H1 (cell line): ENCODE measurements around the gene GDPD3. TPM values are rescaled to one million over a fixed set of nuclear protein-coding genes. Genes with fewer than 3 reads are reported as not detected.

Experiments used
- CTCF ChIA-PET: fragments of 300-600 bp; sonication (Branson Sonifier 250); formaldehyde crosslinking; loops from one replicate; lab custom pipeline; 2021; ENCODE audit not compliant: partially characterized antibody; lab: Charles Lee
- POLR2A ChIA-PET: fragments of 300-600 bp; sonication (Branson Sonifier 250); formaldehyde crosslinking; loops from one replicate; lab custom pipeline; 2021; ENCODE audit warnings: inconsistent platforms; ENCODE audit not compliant: partially characterized antibody; lab: Charles Lee
- DNase-seq, 2 experiments: peaks; one replicate each; pipeline versions ENCODE4 v3.0.0 to v3.0.0-alpha.2; 2010 to 2022; ENCODE audit warnings: low spot score in 2 of 2, low read depth in 1 of 2, mixed read lengths in 1 of 2
- FAIRE-seq: peaks from 2 replicates; lab custom pipeline; 2011; peaks lifted over from hg19 to GRCh38; lab: Jason Lieb, UNC
- H2AFZ ChIP-seq: 2 replicates; pipeline ENCODE4 v1.8.1; 2012; ENCODE audit warnings: low read length, inconsistent platforms
- H2AK5ac ChIP-seq: 2 replicates; pipeline ENCODE4 v1.6.1; 2013; ENCODE audit warnings: low read depth, low read length
- H2BK120ac ChIP-seq: replicated peaks from 2 replicates; pipeline ENCODE3; 2013; ENCODE audit warnings: low read depth, low read length, inconsistent platforms
- H2BK12ac ChIP-seq: 2 replicates; pipeline ENCODE4 v1.6.1; 2013; ENCODE audit warnings: low read depth, low read length
- H2BK15ac ChIP-seq: 2 replicates; pipeline ENCODE4 v1.6.1; 2013; ENCODE audit warnings: low read length
- H2BK20ac ChIP-seq: 2 replicates; pipeline ENCODE4 v1.6.1; 2013; ENCODE audit warnings: low read length
- H2BK5ac ChIP-seq: 2 replicates; pipeline ENCODE4 v1.6.1; 2013; ENCODE audit warnings: low read depth, low read length
- H3K14ac ChIP-seq: 2 replicates; pipeline ENCODE4 v1.6.1; 2013; ENCODE audit warnings: inconsistent platforms; ENCODE audit not compliant: insufficient read length
- H3K18ac ChIP-seq: 2 replicates; pipeline ENCODE4 v1.6.1; 2013; ENCODE audit warnings: low read length; ENCODE audit errors: extremely low read depth
- H3K23ac ChIP-seq: 2 replicates; pipeline ENCODE4 v1.6.1; 2013; ENCODE audit warnings: inconsistent platforms; ENCODE audit not compliant: insufficient read length
- H3K23me2 ChIP-seq: 2 replicates; pipeline ENCODE4 v1.6.1; 2013; ENCODE audit warnings: low read depth, low read length
- H3K27ac ChIP-seq: 2 replicates; pipeline ENCODE4 v1.6.1; 2011; ENCODE audit warnings: low read depth, low read length, inconsistent platforms
- H3K27me3 ChIP-seq, 4 experiments: replicated peaks in 1 of 4; 1 replicate in 1 of 4; 2 replicates in 3 of 4; pipeline versions ENCODE4 v1.6.1 to v1.8.1; 2011 to 2013; ENCODE audit warnings: low read length in 3 of 4, mild to moderate bottlenecking in 3 of 4, inconsistent platforms in 2 of 4, mixed read lengths in 2 of 4, moderate library complexity in 1 of 4; ENCODE audit not compliant: control insufficient read depth in 3 of 4, insufficient read depth in 3 of 4; ENCODE audit errors: extremely low read depth in 1 of 4
- H3K36me3 ChIP-seq, 4 experiments: 2 replicates each; pipeline versions ENCODE4 v1.6.1 to v1.8.1; 2011 to 2013; ENCODE audit warnings: mild to moderate bottlenecking in 4 of 4, low read length in 3 of 4, moderate library complexity in 2 of 4, control low read depth in 1 of 4, inconsistent platforms in 1 of 4; ENCODE audit not compliant: insufficient read depth in 4 of 4, control insufficient read depth in 2 of 4
- H3K4ac ChIP-seq: replicated peaks from 2 replicates; pipeline ENCODE3; 2013; ENCODE audit warnings: low read length, low read depth, mixed read lengths, inconsistent platforms; ENCODE audit not compliant: insufficient read length
- H3K4me1 ChIP-seq, 4 experiments: replicated peaks in 1 of 4; 1 replicate in 1 of 4; 2 replicates in 3 of 4; pipeline versions ENCODE4 v1.6.1 to v1.8.1; 2011 to 2013; ENCODE audit warnings: low read length in 3 of 4, inconsistent platforms in 2 of 4, mixed read lengths in 1 of 4; ENCODE audit not compliant: insufficient read depth in 4 of 4, control insufficient read depth in 3 of 4
- H3K4me2 ChIP-seq, 2 experiments: 2 replicates each; pipeline versions ENCODE4 v1.6.1 to v1.8.1; 2011 to 2013; ENCODE audit warnings: low read depth in 2 of 2, low read length in 2 of 2, control low read depth in 1 of 2, inconsistent platforms in 1 of 2, mild to moderate bottlenecking in 1 of 2; ENCODE audit not compliant: insufficient read depth in 1 of 2
- H3K4me3 ChIP-seq, 4 experiments: fragments of 200-600, 300-600 bp in 1 of 4; sonication (generic), shearing (Covaris generic), sonication (Bioruptor Twin) in 1 of 4; 2 replicates each; pipeline versions ENCODE4 v1.5.1 to v1.8.1; 2011 to 2016; ENCODE audit warnings: low read length in 4 of 4, low read depth in 3 of 4, control low read depth in 2 of 4, inconsistent platforms in 2 of 4, mild to moderate bottlenecking in 2 of 4, mixed read lengths in 1 of 4, moderate library complexity in 1 of 4; ENCODE audit not compliant: insufficient read depth in 2 of 4; ENCODE audit errors: extremely low read depth in 1 of 4
- H3K56ac ChIP-seq: replicated peaks from 2 replicates; pipeline ENCODE3; 2013; ENCODE audit warnings: low read depth, mild to moderate bottlenecking, mixed read lengths, low read length, inconsistent platforms; ENCODE audit not compliant: insufficient read length
- H3K79me1 ChIP-seq: 2 replicates; pipeline ENCODE4 v1.6.1; 2013; ENCODE audit warnings: low read depth, low read length, control low read depth
- H3K79me2 ChIP-seq, 2 experiments: 2 replicates each; pipeline versions ENCODE4 v1.6.1 to v1.8.1; 2012 to 2013; ENCODE audit warnings: low read length in 2 of 2, mild to moderate bottlenecking in 2 of 2, inconsistent platforms in 1 of 2; ENCODE audit not compliant: insufficient read depth in 2 of 2, control insufficient read depth in 1 of 2
- H3K9ac ChIP-seq, 4 experiments: replicated peaks in 1 of 4; 1 replicate in 1 of 4; 2 replicates in 3 of 4; pipeline versions ENCODE4 v1.6.1 to v1.8.1; 2011 to 2013; ENCODE audit warnings: low read depth in 3 of 4, low read length in 3 of 4, control low read depth in 2 of 4, mild to moderate bottlenecking in 2 of 4, moderate library complexity in 2 of 4, inconsistent platforms in 1 of 4; ENCODE audit errors: extremely low read depth in 1 of 4
- H3K9me3 ChIP-seq, 2 experiments: 2 replicates each; pipeline versions ENCODE4 v1.6.1 to v1.8.1; 2012 to 2013; ENCODE audit warnings: mild to moderate bottlenecking in 2 of 2, moderate library complexity in 2 of 2, control low read depth in 1 of 2, inconsistent platforms in 1 of 2, low read depth in 1 of 2, low read length in 1 of 2, mixed read lengths in 1 of 2; ENCODE audit not compliant: insufficient read depth in 2 of 2
- H4K20me1 ChIP-seq, 2 experiments: replicated peaks in 1 of 2; 2 replicates each; pipeline versions ENCODE3 to v1.8.1; 2011 to 2013; ENCODE audit warnings: inconsistent platforms in 2 of 2, low read length in 2 of 2, mild to moderate bottlenecking in 1 of 2; ENCODE audit not compliant: insufficient read depth in 2 of 2, control insufficient read depth in 1 of 2
- H4K5ac ChIP-seq: 2 replicates; pipeline ENCODE4 v1.6.1; 2013; ENCODE audit warnings: low read length, low read depth, mixed read lengths, inconsistent platforms; ENCODE audit not compliant: insufficient read length
- H4K8ac ChIP-seq: 2 replicates; pipeline ENCODE4 v1.8.0; 2013; ENCODE audit warnings: mild to moderate bottlenecking, moderate library complexity, low read length, inconsistent platforms; ENCODE audit not compliant: insufficient read depth; ENCODE audit errors: extremely low read depth
- H4K91ac ChIP-seq: replicated peaks from 2 replicates; pipeline ENCODE3; 2013; ENCODE audit warnings: low read length, mixed read lengths, inconsistent platforms; ENCODE audit not compliant: insufficient read length
- CBX5 ChIP-seq: fragments of 300-800, 300-1000 bp; sonication (generic); IDR thresholded peaks from 2 replicates; pipeline ENCODE4 v1.7.1; 2016; ENCODE audit warnings: antibody characterized with exemption, low read length, low read depth
- CTBP2 ChIP-seq: IDR thresholded peaks from 2 replicates; pipeline ENCODE4 v1.7.0; 2011; ENCODE audit warnings: borderline replicate concordance, mild to moderate bottlenecking, moderate library complexity, mixed read lengths, low read length; ENCODE audit not compliant: insufficient read depth, insufficient read length
- GABPA ChIP-seq: IDR thresholded peaks from 2 replicates; pipeline ENCODE4 v1.6.1; 2011; ENCODE audit warnings: mild to moderate bottlenecking, low read length, moderate library complexity, borderline replicate concordance; ENCODE audit not compliant: insufficient read depth
- KDM5A ChIP-seq: fragments of 200-600 bp; IDR thresholded peaks from 2 replicates; pipeline ENCODE4 v1.7.1; 2012; ENCODE audit warnings: mild to moderate bottlenecking, low read length, inconsistent platforms, mixed read lengths
- PHF8 ChIP-seq: fragments of 200-600 bp; sonication (generic); conservative IDR thresholded peaks from 2 replicates; pipeline ENCODE4 v1.7.1; 2012; ENCODE audit warnings: low read depth, mild to moderate bottlenecking, inconsistent platforms, low read length, moderate library complexity
- SRF ChIP-seq: IDR thresholded peaks from 2 replicates; pipeline ENCODE4 v1.6.1; 2011; ENCODE audit warnings: mild to moderate bottlenecking, low read depth, low read length, moderate library complexity
- TAF1 ChIP-seq: IDR thresholded peaks from 2 replicates; pipeline ENCODE4 v1.6.1; 2011; ENCODE audit warnings: mild to moderate bottlenecking, low read depth, low read length
- ZNF274 ChIP-seq: IDR thresholded peaks from 2 replicates; pipeline ENCODE4 v1.7.0; 2012; ENCODE audit warnings: low read length, borderline replicate concordance; ENCODE audit errors: extremely low read depth
- WGBS, 2 experiments: shearing (Covaris generic) in 1 of 2; methylation state at CpG; one replicate each; pipeline versions ENCODE4 v1.1.6 to v1.1.7; 2013 to 2015; ENCODE audit warnings: low lambda C conversion rate in 2 of 2, mixed read lengths in 2 of 2, inconsistent platforms in 1 of 2, low coverage in 1 of 2, missing lambda C conversion rate in 1 of 2; ENCODE audit not compliant: insufficient replicate concordance in 2 of 2, insufficient coverage in 1 of 2, insufficient read length in 1 of 2; ENCODE audit errors: extremely low coverage in 1 of 2, missing lambda C conversion rate in 1 of 2; 5-methylcytosine and 5-hydroxymethylcytosine counted together
- polyA plus RNA-seq, 7 experiments: library from polyadenylated mRNA; depleted of rRNA in 3 of 7; stranded (reverse) in 5 of 7; unstranded in 2 of 7; fragments of >200 nt in 5 of 7; fragments of 200-250 nt in 2 of 7; gene quantifications; 1 replicate in 5 of 7; 2 replicates in 1 of 7; 4 replicates in 1 of 7; pipeline versions ENCODE4 v1.2.1 to v1.2.3, GENCODE V29; 2011 to 2013; ENCODE audit warnings: missing spikeins in 2 of 7, mixed read lengths in 2 of 7
- total RNA-seq: library from RNA; stranded (reverse); fragmentation: NEBNext Ultra II Directional; extraction: Animal tissue kit (Norgen Biotek cat#: 25700); gene quantifications from 2 replicates; pipeline ENCODE4 v1.2.1, GENCODE V29; 2021
- TF ChIP-seq, protein P1 (sequence below), 3 experiments: IDR thresholded peaks; 1 replicate in 2 of 3; 2 replicates in 1 of 3; pipeline versions ENCODE4 v1.5.1 to v1.6.1; 2011; ENCODE audit warnings: low read length in 3 of 3, mild to moderate bottlenecking in 3 of 3, inconsistent platforms in 2 of 3, low read depth in 1 of 3, moderate library complexity in 1 of 3; ENCODE audit not compliant: insufficient read depth in 1 of 3; ENCODE audit errors: control extremely low read depth in 1 of 3

Gene GDPD3
- total and polyA plus RNA-seq, 2 of the 8 experiments (the other 6 are each of a cell fraction or from before 2014, with no cell fraction given): 0.20 TPM; not detected in 1

DNA sequence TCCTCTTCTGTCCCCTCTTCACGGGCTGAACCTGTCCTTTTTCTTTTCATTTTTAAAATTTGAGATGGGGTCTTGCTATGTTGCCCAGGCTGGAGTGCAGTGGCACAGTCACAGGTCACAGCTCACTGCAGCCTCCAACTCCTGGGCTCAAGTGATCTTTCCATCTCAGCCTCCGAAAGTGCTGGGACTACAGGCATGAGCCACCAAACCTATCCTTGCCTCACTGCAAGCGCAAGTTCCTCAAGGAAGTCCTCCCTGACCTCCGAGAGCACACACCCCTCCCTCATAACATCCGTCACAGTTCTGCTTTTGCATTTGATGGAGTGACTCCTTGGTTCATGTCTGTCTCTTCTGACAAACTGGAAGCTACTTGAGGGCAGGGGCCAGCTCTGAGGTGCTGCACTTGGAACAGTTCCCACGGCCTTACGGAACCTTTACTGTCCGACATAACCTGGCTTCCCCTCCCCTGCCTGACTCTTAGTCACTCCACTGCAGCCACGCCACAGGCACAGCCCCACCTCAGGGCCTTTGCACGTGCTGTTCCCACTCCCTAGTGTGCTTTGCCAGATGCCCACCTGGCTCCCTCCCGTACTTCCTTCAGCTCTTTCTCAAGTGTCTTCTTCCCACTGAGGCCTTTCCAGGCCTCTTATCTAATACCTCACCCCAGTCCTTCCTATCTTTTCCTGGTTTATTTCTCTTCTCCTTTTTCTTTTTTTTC lies 26.0 kb downstream of the GDPD3 start:
- no peak for DNase-seq
- Histone ChIP-seq H2BK15ac (no peak overlapping the region), H3K4ac (no peak overlapping the region), H4K91ac (no peak overlapping the region), H3K4me2 (no peak overlapping the region), H3K14ac (no peak overlapping the region), H4K20me1 (peaks cover 7 to 9% of the 10 kb centered on the region in 2 experiments), H3K9me3 (no peaks in the 10 kb centered on the region), H3K4me1 (peaks cover 0 to 4% (median 0%) of the 10 kb centered on the region in 4 experiments; a peak in 3 of 7 replicates), H2BK20ac (no peak overlapping the region), H2AK5ac (no peak overlapping the region), H3K79me1 (no peaks in the 10 kb centered on the region), H3K23me2 (peaks cover 12% of the 10 kb centered on the region; the same call in 1 of the 2 replicates), H3K27me3 (peaks cover 0 to 3% (median 0%) of the 10 kb centered on the region in 4 experiments; a peak in 1 of 7 replicates), H2BK5ac (no peak overlapping the region), H3K27ac (no peak overlapping the region), H3K23ac (no peak overlapping the region), H3K4me3 (no peak overlapping the region), H4K8ac (no peak overlapping the region), H2BK120ac (no peak overlapping the region), H3K36me3 (peaks cover 17 to 35% (median 24%) of the 10 kb centered on the region in 4 experiments), H4K5ac (no peak overlapping the region), H2BK12ac (no peak overlapping the region), H2AFZ (no peak overlapping the region), H3K9ac (no peak overlapping the region), H3K56ac (no peak overlapping the region), H3K79me2 (no peaks in the 10 kb centered on the region), H3K18ac (no peak overlapping the region)
- 93% methylated on average over 11 of the region's 11 CpGs; no CpG with 5 or more reads in 1 of the 2 experiments for WGBS, 2 experiments
- FAIRE-seq: no peak
- POLR2A ChIA-PET: interaction anchor here (2.6 to 14.0 kb wide), 2 partner anchors 9 to 15 kb away, joined by 6 to 353 read pairs; partner anchors contain the start of genes ALDOA and PPP4C
- CTCF ChIA-PET: interaction anchor here (1.2 to 7.7 kb wide), 2 partner anchors 25 to 56 kb away, joined by 3 to 90 read pairs; partner anchors contain the start of gene GDPD3
- TF ChIP-seq, protein P1, sequence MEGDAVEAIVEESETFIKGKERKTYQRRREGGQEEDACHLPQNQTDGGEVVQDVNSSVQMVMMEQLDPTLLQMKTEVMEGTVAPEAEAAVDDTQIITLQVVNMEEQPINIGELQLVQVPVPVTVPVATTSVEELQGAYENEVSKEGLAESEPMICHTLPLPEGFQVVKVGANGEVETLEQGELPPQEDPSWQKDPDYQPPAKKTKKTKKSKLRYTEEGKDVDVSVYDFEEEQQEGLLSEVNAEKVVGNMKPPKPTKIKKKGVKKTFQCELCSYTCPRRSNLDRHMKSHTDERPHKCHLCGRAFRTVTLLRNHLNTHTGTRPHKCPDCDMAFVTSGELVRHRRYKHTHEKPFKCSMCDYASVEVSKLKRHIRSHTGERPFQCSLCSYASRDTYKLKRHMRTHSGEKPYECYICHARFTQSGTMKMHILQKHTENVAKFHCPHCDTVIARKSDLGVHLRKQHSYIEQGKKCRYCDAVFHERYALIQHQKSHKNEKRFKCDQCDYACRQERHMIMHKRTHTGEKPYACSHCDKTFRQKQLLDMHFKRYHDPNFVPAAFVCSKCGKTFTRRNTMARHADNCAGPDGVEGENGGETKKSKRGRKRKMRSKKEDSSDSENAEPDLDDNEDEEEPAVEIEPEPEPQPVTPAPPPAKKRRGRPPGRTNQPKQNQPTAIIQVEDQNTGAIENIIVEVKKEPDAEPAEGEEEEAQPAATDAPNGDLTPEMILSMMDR (IDR thresholded peaks at IDR 0.05; ENCODE audit: control extremely low read depth in 1 of 3, insufficient read depth in 1 of 3, low read depth in 1 of 3, low read length in 3 of 3): no peak
- TF ChIP-seq CTBP2: no peak
- no peak for TF ChIP-seq TAF1
- TF ChIP-seq SRF: no peak
- TF ChIP-seq CBX5: no peak
- no peak for TF ChIP-seq PHF8
- no peak for TF ChIP-seq KDM5A
- no peak for TF ChIP-seq ZNF274
- no peak for TF ChIP-seq GABPA
